Activated CD4-positive, alpha-beta T cell treated with anti-CD3 and anti-CD28 coated beads, Interleukin-2, amount 50 U/mL, for 48 hours (primary cell): Measurements from ENCODE around the gene TBC1D16.
"Not testable (repeated sequence)": the region's sequence is repeated elsewhere in the genome, so short reads cannot be mapped to it uniquely, and the experiment has no call there.

Source experiments
- DNase-seq, 2 experiments: peaks; one replicate each; pipeline ENCODE4 v3.0.0-alpha.2; 2020

The TBC1D16 gene

GRCh38 chr17:80050706-80051105, 15.0 kb upstream of the TBC1D16 start:
- DNase-seq: no peak

DNA sequence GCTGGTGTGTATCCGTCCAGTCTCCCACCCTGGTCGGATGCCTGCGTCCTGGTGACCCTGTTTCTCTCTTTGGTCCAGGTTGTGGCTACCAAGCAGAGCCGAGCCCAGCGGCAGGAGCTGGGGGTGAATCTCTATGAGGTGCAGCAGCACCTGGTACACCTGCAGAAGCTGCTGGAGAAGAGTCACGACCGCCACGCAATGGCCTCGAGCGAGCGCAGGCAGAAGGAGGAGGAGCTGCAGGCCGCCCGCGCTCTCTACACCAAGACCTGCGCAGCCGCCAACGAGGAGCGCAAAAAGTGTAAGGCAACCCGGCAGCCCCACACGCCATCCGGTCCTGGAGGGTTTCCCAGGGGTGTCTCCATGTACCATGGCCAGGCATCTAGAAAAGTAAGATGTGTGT, 14.3 kb upstream of the TBC1D16 start:
- DNase-seq: no peak

DNA sequence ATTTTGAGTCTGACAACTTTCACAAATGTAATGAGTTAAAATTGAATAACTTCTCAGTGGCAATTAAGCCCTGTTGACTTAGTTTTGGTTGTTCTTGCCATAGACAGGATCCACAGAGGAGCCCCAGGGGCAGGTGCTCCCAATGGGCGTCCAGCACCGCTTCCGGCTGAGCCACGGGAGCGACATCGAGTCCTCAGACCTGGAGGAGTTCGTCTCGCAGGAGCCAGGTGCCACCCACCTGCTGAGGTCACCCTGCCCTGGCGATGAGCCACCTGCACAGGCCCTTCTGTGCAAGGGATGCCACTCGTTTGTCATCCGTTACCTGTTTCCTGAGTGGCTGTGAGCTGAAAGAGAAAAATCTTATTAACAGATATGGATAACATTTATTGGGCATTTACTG, 11.5 kb upstream of the TBC1D16 start:
- DNase-seq: no peak

DNA sequence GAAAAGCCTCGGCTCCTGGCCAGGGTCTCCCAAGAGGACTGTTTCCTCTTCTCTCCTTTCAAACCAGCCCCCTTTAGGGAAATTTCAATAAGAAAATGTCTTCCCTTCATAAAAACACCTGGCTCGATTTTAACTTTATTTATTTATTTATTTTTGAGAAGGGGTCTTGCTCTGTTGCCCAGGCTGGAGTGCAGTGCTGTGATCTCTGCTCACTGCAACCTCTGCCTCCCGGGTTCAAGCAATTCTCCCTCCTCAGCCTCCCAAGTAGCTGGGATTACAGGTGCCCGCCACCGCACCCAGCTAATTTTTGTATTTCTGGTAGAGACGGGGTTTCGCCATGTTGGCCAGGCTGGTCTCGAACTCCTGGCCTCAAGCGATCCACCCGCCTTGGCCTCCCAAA, 11.0 kb upstream of the TBC1D16 start:
- DNase-seq: not testable (repeated sequence)

GRCh38 chr17:80045703-80046102, 10.0 kb upstream of the TBC1D16 start:
- no peak for DNase-seq

GRCh38 chr17:80043963-80044362, 8.3 kb upstream of the TBC1D16 start:
- no peak for DNase-seq

- peak; percentile 22 to 31 for DNase-seq
These were observed 1.2 kb upstream of the TBC1D16 start for GRCh38 chr17:80036715-80037477.

- peak; percentile 69 to 75 for DNase-seq
These were observed 454 bp upstream of the TBC1D16 start, which contains the start of gene CCDC40 for GRCh38 chr17:80035937-80036714. TSS of gene CCDC40 (plus strand) at chr17:80036642. CDS start at chr17:80036663, 21 bp downstream.

DNA sequence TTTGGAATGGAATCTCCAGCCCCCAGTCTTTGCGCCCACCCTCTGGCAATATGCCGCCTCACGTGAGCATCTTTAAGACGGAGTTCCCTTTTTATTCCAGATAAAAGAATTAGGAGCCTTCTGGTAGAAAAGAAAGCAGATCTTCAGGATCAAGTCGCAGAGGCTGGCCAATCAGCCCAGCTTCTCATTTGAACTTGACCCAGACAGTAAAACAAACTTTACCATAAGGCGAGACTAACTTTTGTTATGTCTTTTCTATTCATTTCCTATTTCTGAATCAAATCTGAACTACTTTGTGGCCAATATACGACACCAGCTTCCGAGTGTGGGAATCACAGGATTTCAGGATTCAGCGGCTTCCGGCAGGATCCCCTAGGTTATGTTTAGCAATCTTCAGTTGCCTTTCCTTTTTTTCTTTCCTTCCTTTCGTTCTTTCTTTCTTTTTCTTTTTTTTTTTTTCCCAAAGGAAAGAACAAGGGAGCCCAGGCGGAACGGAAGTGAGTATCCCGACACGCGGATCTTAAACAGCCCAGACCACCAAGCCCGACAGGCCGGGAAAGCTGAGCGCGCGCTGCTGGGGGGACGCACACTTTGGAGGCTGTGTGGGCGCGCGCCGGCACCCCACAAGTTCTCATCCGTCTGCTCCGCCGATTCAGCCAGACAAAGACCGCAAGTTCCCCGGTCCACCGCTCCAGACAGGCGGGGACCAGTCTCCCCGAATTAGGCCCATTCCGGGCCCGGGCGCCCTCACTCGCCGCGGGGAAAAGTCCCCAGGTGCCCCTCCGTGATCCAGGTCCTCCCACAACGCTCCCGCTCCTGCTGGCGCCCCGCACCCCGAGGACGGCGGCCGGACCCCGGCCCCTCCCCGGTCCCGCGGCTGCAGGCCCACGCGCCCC, 633 bp downstream of the TBC1D16 start:
- peak; percentile 42 to 51 for DNase-seq

DNA sequence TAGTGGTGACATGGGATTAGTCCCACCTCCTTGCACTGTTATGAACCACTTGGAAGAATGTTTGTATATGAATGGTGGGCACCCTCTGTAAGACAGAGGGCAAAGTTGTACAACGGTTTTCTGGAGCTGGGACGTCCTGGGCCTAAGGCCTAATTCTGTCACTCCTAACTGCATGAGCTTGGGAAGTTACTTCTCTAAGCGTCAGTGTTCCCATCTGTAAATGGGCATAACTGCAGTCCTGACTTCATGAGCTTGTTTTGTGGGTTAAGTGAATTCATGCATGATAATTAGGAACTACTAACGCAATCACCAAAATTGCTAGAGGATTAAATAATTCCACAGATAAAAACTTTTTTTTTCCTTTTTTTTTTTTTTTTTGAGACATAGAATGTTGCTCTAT, 1.8 kb downstream of the TBC1D16 start:
- no peak for DNase-seq

DNA sequence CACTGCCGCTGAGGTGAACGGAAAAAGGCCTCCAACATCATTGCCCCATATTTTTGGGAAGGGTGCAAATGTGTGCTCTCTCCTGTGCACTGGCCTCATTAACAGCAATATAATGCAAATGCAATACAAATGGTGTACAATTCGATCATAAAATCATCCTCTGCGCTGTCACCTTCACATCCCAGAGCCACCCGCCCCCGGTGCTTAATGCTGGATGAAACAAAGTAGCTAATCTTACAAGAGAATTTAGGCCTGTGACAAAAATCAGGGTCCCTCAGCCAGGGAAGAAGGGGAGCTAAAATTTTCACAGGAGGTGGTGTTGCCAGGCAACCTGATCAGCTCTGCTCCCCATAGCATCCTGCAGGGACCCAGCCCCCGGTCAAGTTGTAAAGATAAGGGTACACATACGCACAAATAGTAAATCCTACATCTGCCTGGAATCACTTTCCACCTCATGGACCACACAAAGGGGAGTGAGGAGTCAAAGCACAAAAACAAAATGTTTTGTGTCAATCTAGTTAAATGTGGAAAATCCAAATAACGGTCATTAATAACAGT, 3.0 kb downstream of the TBC1D16 start:
- DNase-seq: no peak

DNA sequence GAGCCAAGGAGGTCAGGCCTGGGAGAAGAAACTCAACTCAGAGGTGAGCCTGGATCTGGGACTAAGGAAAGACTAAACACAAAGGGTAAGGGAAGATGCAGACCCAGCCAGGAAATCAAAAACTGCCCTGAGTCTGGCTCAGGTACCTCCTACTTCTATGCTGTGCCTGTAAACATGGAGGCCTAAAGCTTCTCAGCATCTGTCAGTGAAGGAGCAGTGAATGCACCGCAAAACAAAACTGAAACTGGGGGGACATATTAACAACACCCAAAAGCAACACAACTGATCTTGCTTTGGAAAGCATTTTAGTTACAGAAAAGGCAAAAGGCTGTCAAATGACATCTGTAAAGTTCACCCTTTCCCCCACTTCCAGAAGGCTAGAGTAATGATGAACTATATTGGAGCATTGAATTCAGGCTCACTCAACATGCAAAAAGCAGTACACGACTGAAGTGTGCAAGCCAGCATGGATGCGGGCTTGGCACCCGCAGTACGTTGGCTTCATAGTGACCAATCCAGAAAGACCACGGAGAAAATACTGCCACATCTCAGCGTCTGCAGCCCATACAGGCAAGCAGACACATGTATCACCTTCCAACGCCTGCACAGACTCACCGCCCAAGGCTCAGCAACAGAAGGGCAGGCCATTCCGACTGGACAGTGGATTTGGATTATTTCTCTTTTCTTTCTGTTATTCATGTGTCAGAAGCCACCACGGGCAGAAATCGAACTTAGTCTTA, 3.8 kb downstream of the TBC1D16 start:
- DNase-seq: no peak

DNA sequence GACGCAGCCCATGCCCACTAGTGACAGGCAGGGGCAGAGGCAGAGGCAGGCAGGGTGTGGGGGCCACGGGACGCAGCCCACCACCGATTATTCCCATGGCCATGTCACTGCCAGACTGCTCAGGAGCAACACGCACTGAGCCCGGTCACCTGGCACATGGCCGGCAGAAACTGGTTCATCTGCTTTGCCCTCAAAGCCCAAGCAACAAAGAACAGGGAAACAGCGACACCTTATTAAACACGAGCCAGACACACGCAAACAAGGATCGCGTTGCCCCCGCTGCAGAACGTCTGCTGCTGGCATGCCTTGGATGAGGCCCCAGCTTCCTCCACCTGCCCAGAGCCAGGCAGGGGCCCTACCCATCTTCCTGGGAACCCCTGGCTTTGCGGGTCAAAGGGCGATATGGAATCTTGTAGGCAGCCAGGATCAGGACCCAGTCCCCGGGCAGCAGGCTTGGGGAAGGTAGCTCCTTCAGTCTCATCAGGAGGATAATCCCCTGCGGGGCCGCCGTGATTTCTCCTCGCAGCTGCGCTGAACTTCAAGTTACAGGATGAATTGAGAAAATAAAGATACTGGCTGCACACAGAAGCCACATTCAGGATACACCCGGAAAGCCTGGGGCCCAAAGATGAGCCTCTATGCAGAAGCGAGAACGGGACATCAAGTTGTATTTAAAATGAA, 4.8 kb downstream of the TBC1D16 start:
- no peak for DNase-seq

GRCh38 chr17:80029258-80029974, 6.3 kb downstream of the TBC1D16 start:
- peak in 1 of 2 experiments; percentile 14 for DNase-seq

DNA sequence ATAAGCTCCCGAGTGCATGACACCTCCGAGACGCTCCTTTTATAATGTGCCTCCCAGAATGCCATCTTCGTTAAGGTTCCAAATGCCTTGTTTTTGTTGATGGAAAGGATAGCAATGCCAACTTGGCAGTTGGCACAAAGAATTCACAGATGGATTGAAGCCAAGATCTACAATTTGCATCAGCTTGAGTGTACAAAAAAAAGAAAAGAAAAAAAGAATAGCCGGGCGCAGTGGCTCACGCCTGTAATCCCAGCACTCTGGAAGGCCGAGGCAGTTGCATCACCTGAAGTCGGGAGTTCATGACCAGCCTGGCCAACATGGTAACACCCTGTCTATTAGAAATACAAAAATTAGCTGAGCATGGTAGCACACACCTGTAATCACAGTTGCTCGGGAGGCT, 7.6 kb downstream of the TBC1D16 start:
- no peak for DNase-seq

GRCh38 chr17:80027043-80027435, 8.6 kb downstream of the TBC1D16 start:
- DNase-seq: no peak

DNA sequence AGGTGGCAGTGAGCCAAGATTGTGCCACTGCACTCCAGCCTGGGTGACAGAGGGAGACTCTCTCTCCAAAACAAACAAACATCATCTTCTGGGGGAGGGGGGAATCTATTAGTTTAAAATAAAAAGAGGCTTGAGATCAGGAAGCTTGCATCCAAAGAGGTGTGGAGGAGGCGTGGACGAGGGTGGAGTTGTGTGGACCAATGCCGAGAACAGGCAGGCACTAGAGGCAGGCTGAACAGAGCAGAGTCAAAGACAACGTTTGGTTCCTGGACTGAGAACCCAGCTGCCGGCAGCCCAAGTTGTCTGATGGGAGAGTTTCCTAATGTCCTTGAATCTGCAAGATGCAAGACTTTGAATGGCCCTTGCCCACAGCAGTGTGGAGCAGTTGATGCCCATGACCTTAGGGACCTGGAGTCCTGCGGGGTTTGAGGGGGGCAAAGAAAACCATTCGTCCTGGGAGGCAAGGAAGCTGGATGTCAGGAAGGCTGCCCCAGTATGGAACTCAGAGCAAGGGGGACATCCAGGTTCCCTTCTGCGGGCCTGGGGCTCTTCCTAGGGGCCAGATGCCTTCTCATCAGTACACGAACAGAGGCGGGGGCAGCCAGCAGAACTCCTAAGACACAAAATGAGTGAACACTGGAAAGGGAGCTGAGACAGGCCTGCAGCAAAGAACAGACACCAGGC, 9.2 kb downstream of the TBC1D16 start:
- DNase-seq: no peak

- DNase-seq: no peak
These were observed 9.9 kb downstream of the TBC1D16 start for GRCh38 chr17:80025796-80026195.

DNA sequence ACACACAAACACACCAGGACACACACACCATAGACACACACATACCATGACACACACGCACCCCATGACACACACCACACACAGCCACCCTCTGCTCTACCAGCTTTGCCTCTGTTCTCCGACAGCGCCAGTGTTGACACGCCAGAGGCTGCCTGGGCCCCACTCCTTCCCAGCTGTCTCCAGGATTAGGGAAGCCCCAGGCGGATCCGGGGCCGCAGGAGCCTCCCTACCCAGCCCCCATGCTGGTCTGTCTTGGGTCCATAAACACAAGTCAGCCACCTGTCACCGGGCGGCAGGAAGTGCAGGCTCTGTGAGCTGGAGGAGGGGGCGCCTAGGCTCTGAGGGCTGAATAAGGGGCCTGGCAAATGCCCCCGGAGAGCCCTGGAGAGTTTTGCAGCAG, 10.5 kb downstream of the TBC1D16 start:
- no peak for DNase-seq
